Measurements from ENCODE around the gene LRP6.

LRP6 gene

DNA sequence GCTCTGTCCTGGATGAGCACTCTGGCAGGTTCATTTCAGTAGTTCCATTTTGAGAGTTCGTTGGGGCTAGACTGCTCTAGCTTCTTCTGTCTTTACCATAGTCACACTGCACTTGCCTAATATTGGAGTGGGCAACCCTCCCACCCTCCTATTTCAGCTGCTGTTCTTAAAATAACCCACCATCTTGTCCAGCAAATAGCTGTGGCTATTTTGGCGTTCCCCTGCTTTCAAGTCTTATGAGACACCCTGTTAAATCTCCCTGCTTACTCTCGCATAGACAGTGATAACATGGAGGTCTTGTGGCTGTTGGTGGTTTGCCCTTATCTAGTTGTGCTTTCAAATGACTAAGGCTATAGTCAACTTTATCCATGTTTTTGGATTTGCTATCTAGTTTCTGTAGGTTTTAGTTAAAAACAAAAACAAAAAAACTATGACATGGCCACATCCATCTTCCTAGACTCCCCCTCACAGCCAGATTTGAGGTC is 65.5 kb downstream of the LRP6 start:
- H3K9ac ChIP-seq (ENCODE audit: low read length in 2 of 2): no peak overlapping the region
- H3K4me3 ChIP-seq (ENCODE audit: low read length in 2 of 2): no peak overlapping the region
- peaks cover 0 to 2% of the 10 kb centered on the region in 2 donors for H3K36me3 ChIP-seq (ENCODE audit: control insufficient read depth in 2 of 2, insufficient read depth in 2 of 2, low read length in 2 of 2)
- no peaks in the 10 kb centered on the region for H3K4me1 ChIP-seq (ENCODE audit: control insufficient read depth, insufficient read depth, low read length)
- no peaks in the 10 kb centered on the region for H3K27me3 ChIP-seq (ENCODE audit: control insufficient read depth in 1 of 2, insufficient read depth in 2 of 2, low read length in 2 of 2)
- H3K9me3 ChIP-seq (ENCODE audit: control insufficient read depth in 2 of 2, low read length in 2 of 2): no peaks in the 10 kb centered on the region
- H3K27ac ChIP-seq (ENCODE audit: low read length): no peak overlapping the region

DNA sequence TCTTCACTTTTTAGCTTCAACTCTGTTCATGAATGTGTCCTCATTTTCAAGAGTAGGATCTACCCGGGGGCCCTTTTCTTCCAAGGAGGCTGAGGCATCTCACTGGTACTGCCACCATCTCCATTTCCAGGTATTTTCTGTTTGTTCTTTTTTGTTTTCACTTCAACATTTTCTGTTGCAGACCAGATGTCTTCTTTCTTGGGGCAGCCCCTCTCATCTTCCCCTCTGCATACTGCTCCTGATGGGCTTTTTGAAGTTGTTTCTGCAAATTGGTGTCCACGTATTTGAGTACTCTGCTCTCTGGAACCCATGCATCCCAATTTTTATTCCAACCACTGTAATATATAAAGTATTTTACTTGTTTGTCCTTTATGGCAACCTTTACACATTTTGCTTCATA is 66.5 kb downstream of the LRP6 start:
- Histone ChIP-seq H3K4me1 (ENCODE audit: control insufficient read depth, insufficient read depth, low read length) (no peaks in the 10 kb centered on the region), H3K36me3 (ENCODE audit: control insufficient read depth in 2 of 2, insufficient read depth in 2 of 2, low read length in 2 of 2) (peaks cover 0 to 2% of the 10 kb centered on the region in 2 donors), H3K9ac (ENCODE audit: low read length in 2 of 2) (no peak overlapping the region), H3K9me3 (ENCODE audit: control insufficient read depth in 2 of 2, low read length in 2 of 2) (no peaks in the 10 kb centered on the region), H3K27ac (ENCODE audit: low read length) (no peak overlapping the region), H3K27me3 (ENCODE audit: control insufficient read depth in 1 of 2, insufficient read depth in 2 of 2, low read length in 2 of 2) (no peaks in the 10 kb centered on the region), H3K4me3 (ENCODE audit: low read length in 2 of 2) (no peak overlapping the region)

DNA sequence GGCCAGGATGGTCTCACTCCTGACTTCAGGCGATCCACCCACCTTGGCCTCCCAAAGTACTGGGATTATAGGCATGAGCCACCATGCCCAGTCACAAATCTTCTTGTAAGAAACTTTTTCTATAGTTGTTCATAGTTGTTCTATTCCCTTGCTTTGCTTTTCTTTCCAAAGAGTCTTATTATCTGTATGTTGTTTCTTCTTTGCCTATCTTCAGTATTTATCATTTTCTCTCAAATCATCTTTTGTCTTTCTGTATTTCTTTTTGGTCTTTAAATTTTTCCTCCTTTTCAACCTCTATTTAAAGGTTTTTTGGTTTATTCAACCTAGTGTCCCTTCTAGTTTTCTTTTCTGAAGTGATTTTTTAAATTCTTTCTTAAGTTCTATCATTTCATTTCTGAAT is 68.7 kb downstream of the LRP6 start:
- Histone ChIP-seq H3K4me1 (ENCODE audit: control insufficient read depth, insufficient read depth, low read length) (no peaks in the 10 kb centered on the region), H3K9me3 (ENCODE audit: control insufficient read depth in 2 of 2, low read length in 2 of 2) (no peaks in the 10 kb centered on the region), H3K9ac (ENCODE audit: low read length in 2 of 2) (no peak overlapping the region), H3K27ac (ENCODE audit: low read length) (no peak overlapping the region), H3K27me3 (ENCODE audit: control insufficient read depth in 1 of 2, insufficient read depth in 2 of 2, low read length in 2 of 2) (no peaks in the 10 kb centered on the region), H3K4me3 (ENCODE audit: low read length in 2 of 2) (no peak overlapping the region), H3K36me3 (ENCODE audit: control insufficient read depth in 2 of 2, insufficient read depth in 2 of 2, low read length in 2 of 2) (peaks cover 0 to 2% of the 10 kb centered on the region in 2 donors)

DNA sequence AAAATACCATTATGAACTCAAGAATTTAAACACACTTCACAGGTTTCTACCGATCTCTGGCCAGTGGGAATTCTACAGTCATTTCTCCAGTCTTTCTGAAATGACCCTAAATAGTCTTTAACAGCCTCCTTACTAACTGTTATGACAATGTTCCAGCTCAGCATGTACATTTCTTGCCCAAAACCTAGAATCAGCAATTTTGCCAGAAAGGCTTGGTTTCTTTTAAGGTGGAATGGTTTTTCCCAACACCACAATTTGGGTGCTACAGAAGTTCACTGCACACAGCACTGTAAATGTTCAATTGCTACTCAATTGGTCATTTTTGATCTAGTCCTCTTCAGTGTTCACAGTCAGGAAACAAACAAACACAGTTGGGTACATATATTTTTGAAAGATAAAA is 69.7 kb downstream of the LRP6 start:
- Histone ChIP-seq H3K4me1 (ENCODE audit: control insufficient read depth, insufficient read depth, low read length) (no peaks in the 10 kb centered on the region), H3K4me3 (ENCODE audit: low read length in 2 of 2) (no peak overlapping the region), H3K27me3 (ENCODE audit: control insufficient read depth in 1 of 2, insufficient read depth in 2 of 2, low read length in 2 of 2) (no peaks in the 10 kb centered on the region), H3K27ac (ENCODE audit: low read length) (no peak overlapping the region), H3K9ac (ENCODE audit: low read length in 2 of 2) (no peak overlapping the region), H3K9me3 (ENCODE audit: control insufficient read depth in 2 of 2, low read length in 2 of 2) (no peaks in the 10 kb centered on the region), H3K36me3 (ENCODE audit: control insufficient read depth in 2 of 2, insufficient read depth in 2 of 2, low read length in 2 of 2) (peaks cover 0 to 1% of the 10 kb centered on the region in 2 donors)

DNA sequence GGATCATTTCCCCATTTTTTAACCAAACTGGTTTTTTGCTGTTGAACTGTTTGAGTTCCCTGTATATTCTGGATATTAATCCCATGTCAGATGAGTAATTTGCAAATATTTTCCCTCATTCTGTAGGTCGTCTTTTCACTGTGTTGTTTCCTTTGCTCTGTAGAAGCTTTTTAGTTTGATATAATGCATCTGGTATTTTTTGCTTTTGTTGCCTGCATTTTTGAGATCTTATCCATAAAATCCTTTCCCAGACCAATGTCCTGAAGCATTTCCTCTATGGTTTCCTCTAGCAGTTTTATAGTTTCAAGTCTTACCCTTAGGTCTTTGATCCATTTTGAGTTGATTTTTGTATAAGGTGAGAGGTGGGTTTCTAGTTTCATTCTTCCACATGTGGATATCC is 71.3 kb downstream of the LRP6 start:
- no peaks in the 10 kb centered on the region for H3K36me3 ChIP-seq (ENCODE audit: control insufficient read depth in 2 of 2, insufficient read depth in 2 of 2, low read length in 2 of 2)
- H3K9ac ChIP-seq (ENCODE audit: low read length in 2 of 2): no peak overlapping the region
- H3K4me1 ChIP-seq (ENCODE audit: control insufficient read depth, insufficient read depth, low read length): no peaks in the 10 kb centered on the region
- no peaks in the 10 kb centered on the region for H3K27me3 ChIP-seq (ENCODE audit: control insufficient read depth in 1 of 2, insufficient read depth in 2 of 2, low read length in 2 of 2)
- no peak overlapping the region for H3K4me3 ChIP-seq (ENCODE audit: low read length in 2 of 2)
- no peaks in the 10 kb centered on the region for H3K9me3 ChIP-seq (ENCODE audit: control insufficient read depth in 2 of 2, low read length in 2 of 2)
- H3K27ac ChIP-seq (ENCODE audit: low read length): no peak overlapping the region

DNA sequence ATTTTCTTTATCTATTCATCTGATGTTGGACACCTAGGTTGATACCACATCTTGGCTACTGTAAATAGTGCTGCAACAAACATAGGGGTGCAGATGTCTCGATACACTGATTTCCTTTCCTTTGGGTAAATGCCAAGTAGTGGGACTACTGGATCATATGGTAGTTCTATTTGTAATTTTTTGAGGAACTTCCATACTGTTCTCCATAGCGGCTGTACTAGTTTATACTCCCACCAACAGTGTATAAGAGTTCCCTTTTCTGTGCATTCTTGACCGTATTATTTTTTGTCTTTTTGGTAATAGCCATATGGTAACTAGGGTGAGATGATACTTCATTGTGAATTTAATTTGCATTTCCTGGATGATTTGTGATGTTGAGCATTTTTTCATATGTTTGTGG is 71.8 kb downstream of the LRP6 start:
- no peak overlapping the region for H3K27ac ChIP-seq (ENCODE audit: low read length)
- H3K9ac ChIP-seq (ENCODE audit: low read length in 2 of 2): no peak overlapping the region
- no peaks in the 10 kb centered on the region for H3K9me3 ChIP-seq (ENCODE audit: control insufficient read depth in 2 of 2, low read length in 2 of 2)
- no peaks in the 10 kb centered on the region for H3K4me1 ChIP-seq (ENCODE audit: control insufficient read depth, insufficient read depth, low read length)
- no peak overlapping the region for H3K4me3 ChIP-seq (ENCODE audit: low read length in 2 of 2)
- no peaks in the 10 kb centered on the region for H3K27me3 ChIP-seq (ENCODE audit: control insufficient read depth in 1 of 2, insufficient read depth in 2 of 2, low read length in 2 of 2)
- H3K36me3 ChIP-seq (ENCODE audit: control insufficient read depth in 2 of 2, insufficient read depth in 2 of 2, low read length in 2 of 2): no peaks in the 10 kb centered on the region

DNA sequence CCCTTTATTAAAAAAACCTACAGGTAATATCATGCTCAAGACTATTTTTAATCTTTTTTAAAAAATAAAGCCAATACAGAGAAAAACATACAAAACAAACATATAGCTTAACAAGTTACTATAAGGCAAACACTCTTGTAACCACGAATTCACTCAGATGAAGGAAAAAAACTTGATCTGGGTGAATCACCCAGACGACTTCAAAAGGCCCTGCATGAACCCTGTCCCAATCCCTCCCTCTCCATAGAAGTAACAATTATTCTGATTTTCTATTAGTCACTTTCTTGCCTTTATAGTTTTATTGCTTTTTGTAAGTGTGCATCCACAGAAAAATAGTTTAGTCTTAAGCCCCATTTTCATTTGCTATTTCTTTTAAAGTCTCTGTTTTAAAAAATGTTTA is 72.6 kb downstream of the LRP6 start:
- no peaks in the 10 kb centered on the region for H3K27me3 ChIP-seq (ENCODE audit: control insufficient read depth in 1 of 2, insufficient read depth in 2 of 2, low read length in 2 of 2)
- no peaks in the 10 kb centered on the region for H3K36me3 ChIP-seq (ENCODE audit: control insufficient read depth in 2 of 2, insufficient read depth in 2 of 2, low read length in 2 of 2)
- H3K9me3 ChIP-seq (ENCODE audit: control insufficient read depth in 2 of 2, low read length in 2 of 2): no peaks in the 10 kb centered on the region
- no peak overlapping the region for H3K27ac ChIP-seq (ENCODE audit: low read length)
- H3K4me1 ChIP-seq (ENCODE audit: control insufficient read depth, insufficient read depth, low read length): no peaks in the 10 kb centered on the region
- H3K4me3 ChIP-seq (ENCODE audit: low read length in 2 of 2): no peak overlapping the region
- no peak overlapping the region for H3K9ac ChIP-seq (ENCODE audit: low read length in 2 of 2)

DNA sequence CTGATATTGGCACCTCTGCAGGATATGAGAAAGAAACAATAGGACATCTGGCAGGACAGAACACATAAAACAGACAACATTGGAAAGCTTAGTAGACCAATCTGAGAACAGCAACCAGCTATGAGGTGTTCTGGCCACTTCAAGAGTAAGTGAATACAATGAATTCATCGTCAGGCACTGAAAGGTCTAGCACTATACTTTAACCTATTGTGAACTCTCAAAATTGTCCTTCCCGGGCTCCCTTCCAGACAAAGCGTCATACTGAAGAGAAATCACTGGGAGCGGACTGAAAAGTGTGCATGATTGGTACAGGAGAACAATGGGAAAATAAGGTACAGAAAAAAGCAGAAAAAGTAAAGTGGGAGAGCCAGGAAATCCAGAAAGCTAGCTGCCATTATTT is 75.8 kb downstream of the LRP6 start:
- H3K9ac ChIP-seq (ENCODE audit: low read length in 2 of 2): no peak overlapping the region
- no peak overlapping the region for H3K27ac ChIP-seq (ENCODE audit: low read length)
- H3K36me3 ChIP-seq (ENCODE audit: control insufficient read depth in 2 of 2, insufficient read depth in 2 of 2, low read length in 2 of 2): no peaks in the 10 kb centered on the region
- H3K4me1 ChIP-seq (ENCODE audit: control insufficient read depth, insufficient read depth, low read length): no peaks in the 10 kb centered on the region
- no peaks in the 10 kb centered on the region for H3K9me3 ChIP-seq (ENCODE audit: control insufficient read depth in 2 of 2, low read length in 2 of 2)
- H3K27me3 ChIP-seq (ENCODE audit: control insufficient read depth in 1 of 2, insufficient read depth in 2 of 2, low read length in 2 of 2): no peaks in the 10 kb centered on the region
- H3K4me3 ChIP-seq (ENCODE audit: low read length in 2 of 2): no peak overlapping the region

DNA sequence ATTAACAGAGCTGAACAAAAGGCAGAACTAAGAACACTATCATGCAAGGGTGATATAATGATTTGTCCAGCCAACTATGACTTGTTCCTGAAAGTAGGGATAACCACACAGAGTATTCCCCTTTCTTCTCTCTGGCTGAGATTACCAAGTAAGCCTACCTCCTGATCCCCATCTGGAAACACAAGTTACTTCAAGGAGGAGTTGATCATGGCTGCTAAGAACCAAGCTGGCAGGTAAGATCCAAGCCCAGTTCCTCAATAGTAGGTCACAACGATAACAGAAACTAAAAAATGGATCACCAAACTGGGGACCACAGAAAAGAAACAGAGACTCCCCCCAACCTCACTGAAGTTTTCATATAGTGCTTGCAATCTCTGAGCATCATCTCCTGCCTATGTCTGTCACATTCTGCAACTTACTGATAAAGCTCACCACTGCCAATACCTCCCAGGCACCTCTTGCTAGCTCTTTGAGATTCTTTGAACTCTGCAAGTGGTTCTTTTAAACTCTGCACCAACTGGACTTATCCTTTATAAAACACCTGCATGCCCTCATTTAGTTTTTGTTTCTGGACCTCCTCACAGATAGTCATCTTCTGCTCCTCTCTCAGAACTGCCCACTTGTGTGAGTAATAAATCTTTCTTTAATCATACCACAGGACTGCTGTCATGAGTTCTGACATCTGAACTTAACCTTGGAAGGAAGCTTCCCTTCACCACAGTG is 76.6 kb downstream of the LRP6 start:
- Histone ChIP-seq H3K36me3 (ENCODE audit: control insufficient read depth in 2 of 2, insufficient read depth in 2 of 2, low read length in 2 of 2) (no peaks in the 10 kb centered on the region), H3K9ac (ENCODE audit: low read length in 2 of 2) (no peak overlapping the region), H3K27ac (ENCODE audit: low read length) (no peak overlapping the region), H3K27me3 (ENCODE audit: control insufficient read depth in 1 of 2, insufficient read depth in 2 of 2, low read length in 2 of 2) (no peaks in the 10 kb centered on the region), H3K9me3 (ENCODE audit: control insufficient read depth in 2 of 2, low read length in 2 of 2) (no peaks in the 10 kb centered on the region), H3K4me1 (ENCODE audit: control insufficient read depth, insufficient read depth, low read length) (no peaks in the 10 kb centered on the region), H3K4me3 (ENCODE audit: low read length in 2 of 2) (no peak overlapping the region)

DNA sequence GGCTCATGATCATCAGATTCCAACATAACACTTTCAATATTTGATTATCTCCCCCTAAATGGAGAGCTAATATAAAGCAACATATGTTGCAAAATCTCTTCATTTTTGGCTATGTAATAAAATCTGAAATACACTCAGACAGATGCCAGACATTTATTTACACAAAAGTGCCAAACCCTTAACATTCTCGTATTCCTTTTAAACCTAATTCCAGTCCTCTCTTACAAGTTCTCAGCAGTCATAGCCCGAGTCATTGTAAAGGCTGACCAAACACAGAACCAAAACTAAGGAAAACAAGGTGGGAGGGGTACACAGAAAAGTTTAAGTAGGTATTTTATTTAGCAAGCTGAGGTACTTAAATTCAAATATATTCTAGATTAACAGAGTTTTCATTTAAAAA is 81.4 kb downstream of the LRP6 start:
- no peak overlapping the region for H3K27ac ChIP-seq (ENCODE audit: low read length)
- H3K9ac ChIP-seq (ENCODE audit: low read length in 2 of 2): no peak overlapping the region
- H3K4me3 ChIP-seq (ENCODE audit: low read length in 2 of 2): no peak overlapping the region
- peaks cover 7% of the 10 kb centered on the region for H3K4me1 ChIP-seq (ENCODE audit: control insufficient read depth, insufficient read depth, low read length)
- H3K9me3 ChIP-seq (ENCODE audit: control insufficient read depth in 2 of 2, low read length in 2 of 2): no peaks in the 10 kb centered on the region
- peaks cover 4 to 5% of the 10 kb centered on the region in 2 donors for H3K36me3 ChIP-seq (ENCODE audit: control insufficient read depth in 2 of 2, insufficient read depth in 2 of 2, low read length in 2 of 2)
- no peaks in the 10 kb centered on the region for H3K27me3 ChIP-seq (ENCODE audit: control insufficient read depth in 1 of 2, insufficient read depth in 2 of 2, low read length in 2 of 2)

DNA sequence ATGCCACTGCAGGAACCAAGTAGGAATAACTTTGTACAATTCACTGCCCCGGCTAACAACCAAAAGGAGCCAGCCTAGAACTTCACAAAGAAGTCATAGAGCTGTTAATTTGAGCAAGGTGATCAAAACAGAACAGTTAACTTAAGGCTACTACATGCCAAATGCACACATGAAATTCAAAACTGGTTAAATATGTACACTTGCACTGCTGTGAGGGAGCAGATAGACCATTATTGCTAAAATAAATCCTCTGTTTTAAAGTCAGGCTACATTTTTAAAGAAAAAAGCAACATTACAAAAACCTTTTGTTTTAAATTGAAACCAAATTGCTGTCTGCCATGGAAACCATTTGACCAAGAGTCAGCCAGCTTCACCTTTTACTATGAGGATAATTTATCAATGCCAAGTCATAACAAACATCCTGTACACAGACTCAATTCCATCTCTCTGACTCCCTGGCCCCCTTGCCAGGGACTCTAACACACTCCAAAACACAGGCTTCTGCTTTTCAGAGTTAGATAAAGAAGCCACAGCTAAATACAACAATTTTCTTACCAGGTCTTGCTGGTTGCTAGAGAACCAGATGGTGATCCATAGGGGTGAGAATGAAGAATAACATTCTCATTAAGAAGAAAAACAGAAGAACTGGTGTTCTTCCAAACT is 84.0 kb downstream of the LRP6 start:
- Histone ChIP-seq H3K36me3 (ENCODE audit: control insufficient read depth in 2 of 2, insufficient read depth in 2 of 2, low read length in 2 of 2) (peaks cover 4 to 5% of the 10 kb centered on the region in 2 donors), H3K4me3 (ENCODE audit: low read length in 2 of 2) (peak overlapping the region; percentile 3 to 41), H3K27me3 (ENCODE audit: control insufficient read depth in 1 of 2, insufficient read depth in 2 of 2, low read length in 2 of 2) (no peaks in the 10 kb centered on the region), H3K9me3 (ENCODE audit: control insufficient read depth in 2 of 2, low read length in 2 of 2) (no peaks in the 10 kb centered on the region), H3K4me1 (ENCODE audit: control insufficient read depth, insufficient read depth, low read length) (peaks cover 7% of the 10 kb centered on the region), H3K9ac (ENCODE audit: low read length in 2 of 2) (no peak overlapping the region), H3K27ac (ENCODE audit: low read length) (peak overlapping the region; percentile 46)

Data from stomach smooth muscle (tissue), 2 donors.